Spleen (tissue), 11 donors: ENCODE measurements around the gene ST3GAL2. TPM values are rescaled to one million over a fixed set of nuclear protein-coding genes. Genes with fewer than 3 reads are reported as not detected.

Experiments used
- DNase-seq: peaks from one replicate; pipeline ENCODE4 v3.0.0-alpha.2; 2020
- H3K27ac ChIP-seq, 8 donors: fragments of 200-600 bp; sonication (generic) in 7 of 8; 1 replicate in 4 of 8; 2 replicates in 4 of 8; pipeline versions ENCODE4 v1.5.0 to v1.8.0; 2016 to 2021; ENCODE audit warnings: inconsistent platforms in 4 of 8, mild to moderate bottlenecking in 4 of 8, moderate library complexity in 1 of 8
- H3K27me3 ChIP-seq, 7 donors: fragments of 200-600 bp; sonication (generic) in 6 of 7; replicated peaks in 1 of 7; 1 replicate in 4 of 7; 2 replicates in 3 of 7; pipeline versions ENCODE4 v1.5.0 to v1.8.0; 2016 to 2021; ENCODE audit warnings: inconsistent platforms in 3 of 7, mild to moderate bottlenecking in 1 of 7
- H3K36me3 ChIP-seq, 6 donors: fragments of 200-600 bp; sonication (generic) in 5 of 6; 1 replicate in 4 of 6; 2 replicates in 2 of 6; pipeline versions ENCODE4 v1.5.0 to v1.8.0; 2016 to 2021; ENCODE audit warnings: inconsistent platforms in 2 of 6
- H3K4me1 ChIP-seq, 6 donors: fragments of 200-600 bp; sonication (generic) in 5 of 6; 1 replicate in 3 of 6; 2 replicates in 3 of 6; pipeline versions ENCODE4 v1.5.0 to v1.8.0; 2016 to 2021; ENCODE audit warnings: inconsistent platforms in 3 of 6
- H3K4me3 ChIP-seq, 8 donors: fragments of 200-600 bp; sonication (generic) in 7 of 8; 1 replicate in 4 of 8; 2 replicates in 4 of 8; pipeline versions ENCODE4 v1.5.0 to v1.8.0; 2016 to 2021; ENCODE audit warnings: inconsistent platforms in 4 of 8, mild to moderate bottlenecking in 4 of 8, moderate library complexity in 2 of 8
- H3K9me3 ChIP-seq, 8 donors: fragments of 200-600 bp; sonication (generic) in 7 of 8; 1 replicate in 4 of 8; 2 replicates in 4 of 8; pipeline versions ENCODE4 v1.5.0 to v1.8.0; 2016 to 2021; ENCODE audit warnings: inconsistent platforms in 4 of 8
- POLR2A ChIP-seq, 3 donors: fragments of 450-650 bp; IDR thresholded peaks; one replicate each; pipeline ENCODE4 v1.5.1; 2017; ENCODE audit warnings: antibody characterized with exemption in 3 of 3, mild to moderate bottlenecking in 1 of 3
- POLR2AphosphoS5 ChIP-seq, 3 donors: sonication (generic); formaldehyde crosslinking; IDR thresholded peaks; one replicate each; pipeline ENCODE4 v1.5.1; 2017; ENCODE audit warnings: antibody characterized with exemption in 3 of 3
- WGBS, 5 donors: extraction: QIAGEN DNeasy Blood & Tissue Kit in 3 of 5; methylation state at CpG; one replicate each; pipeline versions ENCODE4 v1.1.5 to v1.1.7; 2013 to 2018; 5-methylcytosine and 5-hydroxymethylcytosine counted together
- intact Hi-C: fragments of 100-400 bp; cut with DNase I; formaldehyde crosslinking; loops from one replicate; pipeline ENCODE4 v1.15.0; 2023; ENCODE audit warnings: low total_unique reads
- polyA plus RNA-seq, 3 donors: library from polyadenylated mRNA; stranded (reverse); fragments of 200-250 nt; gene quantifications; one replicate each; pipeline ENCODE4 v1.2.1, GENCODE V29; 2013
- total RNA-seq, 7 donors: library from RNA; depleted of rRNA in 3 of 7; stranded (reverse); fragments of >200 nt in 3 of 7; fragmentation: NEBNext Ultra II Directional in 4 of 7; extraction: Animal tissue kit (Norgen Biotek cat#: 25700) in 4 of 7; gene quantifications; one replicate each; pipeline versions ENCODE4 v1.1.0 to v1.2.1, GENCODE V29; 2016 to 2021
- TF ChIP-seq, protein P1 (sequence below), 11 experiments: fragments of 200-600 bp in 7 of 11; fragments of 450-650 bp in 4 of 11; sonication (generic) in 4 of 11; IDR thresholded peaks in 8 of 11; conservative IDR thresholded peaks in 3 of 11; 1 replicate in 7 of 11; 2 replicates in 4 of 11; pipeline versions ENCODE4 v1.4.0 to v1.8.0; 2016 to 2021; ENCODE audit warnings: antibody characterized with exemption in 11 of 11, inconsistent platforms in 4 of 11, mild to moderate bottlenecking in 1 of 11
- donor health status: healthy with polysubstance abuse.
- donor health status: DM: no; HTN: no; CAD: no; lungs with moderate emphysema.
- donor health status: DM: no; HTN: no; CAD: no.
- donor health status: Bipolar disorder and iron deficiency.
- donor health status: healthy.
- donor health status: DM: no; HTN: no; CAD: no.
- donor health status: DM: yes; HTN: yes; CAD: no.

Gene ST3GAL2
- total and polyA plus RNA-seq, 10 donors = 5.2 to 66.9 (median 43.7) TPM

DNA sequence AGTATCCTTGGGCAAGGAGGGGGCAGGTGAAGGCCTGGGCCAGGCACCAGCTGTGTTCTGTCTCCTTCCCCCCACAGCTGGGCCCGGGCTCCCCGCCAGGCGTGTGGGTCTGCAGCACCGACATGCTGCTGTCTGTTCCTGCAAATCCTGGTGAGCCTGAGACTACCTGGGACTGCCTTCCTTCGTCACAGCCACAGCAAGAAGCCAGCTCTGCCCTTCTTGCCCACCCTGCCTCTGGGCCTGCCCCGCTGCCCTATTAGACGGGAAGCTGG, 27.8 kb upstream of the ST3GAL2 start:
- no peak overlapping the region for H3K4me3 ChIP-seq
- no peak for TF ChIP-seq POLR2A (IDR thresholded peaks at IDR 0.05)
- no peak for TF ChIP-seq POLR2AphosphoS5 (IDR thresholded peaks at IDR 0.05)
- TF ChIP-seq, protein P1, sequence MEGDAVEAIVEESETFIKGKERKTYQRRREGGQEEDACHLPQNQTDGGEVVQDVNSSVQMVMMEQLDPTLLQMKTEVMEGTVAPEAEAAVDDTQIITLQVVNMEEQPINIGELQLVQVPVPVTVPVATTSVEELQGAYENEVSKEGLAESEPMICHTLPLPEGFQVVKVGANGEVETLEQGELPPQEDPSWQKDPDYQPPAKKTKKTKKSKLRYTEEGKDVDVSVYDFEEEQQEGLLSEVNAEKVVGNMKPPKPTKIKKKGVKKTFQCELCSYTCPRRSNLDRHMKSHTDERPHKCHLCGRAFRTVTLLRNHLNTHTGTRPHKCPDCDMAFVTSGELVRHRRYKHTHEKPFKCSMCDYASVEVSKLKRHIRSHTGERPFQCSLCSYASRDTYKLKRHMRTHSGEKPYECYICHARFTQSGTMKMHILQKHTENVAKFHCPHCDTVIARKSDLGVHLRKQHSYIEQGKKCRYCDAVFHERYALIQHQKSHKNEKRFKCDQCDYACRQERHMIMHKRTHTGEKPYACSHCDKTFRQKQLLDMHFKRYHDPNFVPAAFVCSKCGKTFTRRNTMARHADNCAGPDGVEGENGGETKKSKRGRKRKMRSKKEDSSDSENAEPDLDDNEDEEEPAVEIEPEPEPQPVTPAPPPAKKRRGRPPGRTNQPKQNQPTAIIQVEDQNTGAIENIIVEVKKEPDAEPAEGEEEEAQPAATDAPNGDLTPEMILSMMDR (IDR thresholded peaks at IDR 0.05 in 8 of 11, conservative IDR thresholded peaks at IDR 0.05 in 3 of 11) = no peak
- no peaks in the 10 kb centered on the region for H3K9me3 ChIP-seq
- WGBS, 5 donors = 84 to 96% (median 92%) methylated on average over 7 of the region's 7 CpGs
- H3K27ac ChIP-seq = no peak overlapping the region
- H3K36me3 ChIP-seq = peaks cover 0 to 78% (median 37%) of the 10 kb centered on the region in 6 donors
- intact Hi-C loops = no loop called here
- DNase-seq = no peak
- peaks cover 0 to 7% (median under 1%) of the 10 kb centered on the region in 6 donors for H3K4me1 ChIP-seq
- H3K27me3 ChIP-seq = no peaks in the 10 kb centered on the region

GRCh38 chr16:70465999-70466804, 27.3 kb upstream of the ST3GAL2 start:
- Histone ChIP-seq H3K9me3 (no peaks in the 10 kb centered on the region), H3K36me3 (peaks cover 0 to 73% (median 37%) of the 10 kb centered on the region in 6 donors), H3K27ac (no peak overlapping the region), H3K27me3 (no peaks in the 10 kb centered on the region), H3K4me1 (peaks cover 0 to 10% (median 6%) of the 10 kb centered on the region in 6 donors), H3K4me3 (no peak overlapping the region)
- intact Hi-C loops = no loop called here
- 71 to 82% (median 76%) methylated on average over 13 of the region's 13 CpGs for WGBS, 5 donors
- DNase-seq = no peak
- TF ChIP-seq POLR2AphosphoS5 (IDR thresholded peaks at IDR 0.05) (no peak), POLR2A (IDR thresholded peaks at IDR 0.05) (no peak)
- TF ChIP-seq, protein P1 (IDR thresholded peaks at IDR 0.05 in 8 of 11, conservative IDR thresholded peaks at IDR 0.05 in 3 of 11) = no peak

DNA sequence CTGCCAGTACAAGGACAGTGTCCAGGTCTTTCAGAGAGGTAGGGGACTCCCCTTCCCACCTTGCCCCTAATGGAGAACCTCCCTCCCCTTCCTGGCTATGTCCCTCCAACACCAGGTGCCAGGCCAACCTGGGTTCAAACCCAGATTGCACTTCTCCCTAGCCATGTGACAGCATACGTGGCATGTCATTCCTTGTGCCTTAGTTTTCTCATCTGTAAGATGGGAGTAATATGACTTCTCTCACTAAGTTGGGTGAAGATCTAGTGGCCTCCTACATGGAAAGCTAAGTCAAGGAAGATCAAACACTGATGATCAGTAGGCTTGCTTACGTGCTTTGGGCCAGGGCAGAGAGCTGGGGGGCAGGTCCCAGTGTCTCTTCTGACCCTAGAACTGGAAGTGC, 24.3 kb upstream of the ST3GAL2 start:
- 93 to 100% (median 98%) methylated on average over 2 of the region's 2 CpGs for WGBS, 5 donors

DNA sequence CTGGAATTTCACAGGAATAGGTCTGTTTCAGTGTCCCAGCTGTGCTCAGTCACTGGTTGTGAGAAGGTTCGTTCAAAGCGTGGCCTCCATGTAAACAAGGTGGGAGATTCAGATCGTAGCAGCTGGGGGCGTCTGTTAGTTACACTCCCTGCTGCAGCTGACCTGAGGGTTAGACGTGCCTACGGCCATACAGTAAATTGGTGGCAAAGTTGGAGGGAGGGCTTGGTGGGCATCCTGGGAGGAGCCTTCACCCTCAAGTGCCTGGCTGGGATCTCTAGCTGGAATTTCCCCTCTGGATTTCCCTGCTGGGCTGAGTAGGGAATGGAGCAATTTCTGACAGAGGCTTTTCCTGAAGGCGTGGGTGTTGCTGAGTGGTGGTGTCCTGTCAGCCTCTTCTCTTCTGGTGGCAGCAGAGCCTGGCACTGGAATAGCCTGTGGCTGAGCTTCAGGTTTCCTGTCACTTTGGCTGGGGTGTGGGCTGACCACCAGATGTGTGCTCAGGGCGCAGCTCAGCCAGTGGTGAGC, 21.9 kb upstream of the ST3GAL2 start:
- 48 to 79% (median 66%) methylated on average over 3 to 8 of the region's 8 CpGs for WGBS, 5 donors
- peaks cover 0 to 36% (median 16%) of the 10 kb centered on the region in 6 donors for H3K4me1 ChIP-seq
- H3K36me3 ChIP-seq = peaks cover 0 to 32% (median 20%) of the 10 kb centered on the region in 6 donors
- TF ChIP-seq, protein P1 (IDR thresholded peaks at IDR 0.05 in 8 of 11, conservative IDR thresholded peaks at IDR 0.05 in 3 of 11) = peak in 4 of 11 experiments; percentile 14 to 30 (median 21)
- TF ChIP-seq POLR2A (IDR thresholded peaks at IDR 0.05) = no peak
- TF ChIP-seq POLR2AphosphoS5 (IDR thresholded peaks at IDR 0.05) = peak in 2 of 3 donors; percentile 26 to 51
- peak overlapping the region in 6 of 8 donors; percentile 27 to 68 (median 60) for H3K27ac ChIP-seq
- no peak overlapping the region for H3K4me3 ChIP-seq
- H3K9me3 ChIP-seq = no peaks in the 10 kb centered on the region
- H3K27me3 ChIP-seq = no peaks in the 10 kb centered on the region
- intact Hi-C loops = no loop called here
- no peak for DNase-seq

More for the DNA sequence above, 24.3 kb upstream of the ST3GAL2 start:
- intact Hi-C loops = no loop called here
- Histone ChIP-seq H3K36me3 (peaks cover 0 to 54% (median 37%) of the 10 kb centered on the region in 6 donors), H3K4me3 (no peak overlapping the region), H3K27me3 (no peaks in the 10 kb centered on the region), H3K9me3 (no peaks in the 10 kb centered on the region), H3K4me1 (peaks cover 0 to 21% (median 13%) of the 10 kb centered on the region in 6 donors), H3K27ac (no peak overlapping the region)
- TF ChIP-seq, protein P1 (IDR thresholded peaks at IDR 0.05 in 8 of 11, conservative IDR thresholded peaks at IDR 0.05 in 3 of 11) = no peak
- TF ChIP-seq POLR2AphosphoS5 (IDR thresholded peaks at IDR 0.05) = no peak
- no peak for TF ChIP-seq POLR2A (IDR thresholded peaks at IDR 0.05)
- DNase-seq = no peak
